Ishikawa (cell line): Measurements from ENCODE around the gene IGFL1.

Experiments used
- EP300 ChIP-seq: IDR thresholded peaks from 2 replicates; pipeline ENCODE4 v1.6.1; 2012; ENCODE audit warnings: borderline replicate concordance
- NFIC ChIP-seq: IDR thresholded peaks from 2 replicates; pipeline ENCODE4 v1.6.1; 2012
- RAD21 ChIP-seq: IDR thresholded peaks from 2 replicates; pipeline ENCODE4 v1.6.1; 2012; ENCODE audit warnings: low read depth
- TCF12 ChIP-seq: IDR thresholded peaks from 2 replicates; pipeline ENCODE4 v1.6.1; 2012; ENCODE audit warnings: low read depth
- USF1 ChIP-seq: IDR thresholded peaks from 2 replicates; pipeline ENCODE4 v1.6.1; 2012
- TF ChIP-seq, protein P1 (sequence below): IDR thresholded peaks from 2 replicates; pipeline ENCODE4 v1.6.1; 2012; ENCODE audit warnings: low read depth, mild to moderate bottlenecking
- TF ChIP-seq, protein P2 (sequence below): IDR thresholded peaks from 2 replicates; pipeline ENCODE4 v1.6.1; 2012

GRCh38 chr19:46254776-46255175 is 25.2 kb downstream of the IGFL1 start:
- TF ChIP-seq USF1, result no peak
- TF ChIP-seq, protein P1, sequence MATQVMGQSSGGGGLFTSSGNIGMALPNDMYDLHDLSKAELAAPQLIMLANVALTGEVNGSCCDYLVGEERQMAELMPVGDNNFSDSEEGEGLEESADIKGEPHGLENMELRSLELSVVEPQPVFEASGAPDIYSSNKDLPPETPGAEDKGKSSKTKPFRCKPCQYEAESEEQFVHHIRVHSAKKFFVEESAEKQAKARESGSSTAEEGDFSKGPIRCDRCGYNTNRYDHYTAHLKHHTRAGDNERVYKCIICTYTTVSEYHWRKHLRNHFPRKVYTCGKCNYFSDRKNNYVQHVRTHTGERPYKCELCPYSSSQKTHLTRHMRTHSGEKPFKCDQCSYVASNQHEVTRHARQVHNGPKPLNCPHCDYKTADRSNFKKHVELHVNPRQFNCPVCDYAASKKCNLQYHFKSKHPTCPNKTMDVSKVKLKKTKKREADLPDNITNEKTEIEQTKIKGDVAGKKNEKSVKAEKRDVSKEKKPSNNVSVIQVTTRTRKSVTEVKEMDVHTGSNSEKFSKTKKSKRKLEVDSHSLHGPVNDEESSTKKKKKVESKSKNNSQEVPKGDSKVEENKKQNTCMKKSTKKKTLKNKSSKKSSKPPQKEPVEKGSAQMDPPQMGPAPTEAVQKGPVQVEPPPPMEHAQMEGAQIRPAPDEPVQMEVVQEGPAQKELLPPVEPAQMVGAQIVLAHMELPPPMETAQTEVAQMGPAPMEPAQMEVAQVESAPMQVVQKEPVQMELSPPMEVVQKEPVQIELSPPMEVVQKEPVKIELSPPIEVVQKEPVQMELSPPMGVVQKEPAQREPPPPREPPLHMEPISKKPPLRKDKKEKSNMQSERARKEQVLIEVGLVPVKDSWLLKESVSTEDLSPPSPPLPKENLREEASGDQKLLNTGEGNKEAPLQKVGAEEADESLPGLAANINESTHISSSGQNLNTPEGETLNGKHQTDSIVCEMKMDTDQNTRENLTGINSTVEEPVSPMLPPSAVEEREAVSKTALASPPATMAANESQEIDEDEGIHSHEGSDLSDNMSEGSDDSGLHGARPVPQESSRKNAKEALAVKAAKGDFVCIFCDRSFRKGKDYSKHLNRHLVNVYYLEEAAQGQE, result no peak
- no peak for TF ChIP-seq EP300
- TF ChIP-seq, protein P2, sequence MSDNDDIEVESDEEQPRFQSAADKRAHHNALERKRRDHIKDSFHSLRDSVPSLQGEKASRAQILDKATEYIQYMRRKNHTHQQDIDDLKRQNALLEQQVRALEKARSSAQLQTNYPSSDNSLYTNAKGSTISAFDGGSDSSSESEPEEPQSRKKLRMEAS, result no peak
- TF ChIP-seq RAD21, result no peak
- TF ChIP-seq NFIC, result no peak
- TF ChIP-seq TCF12, result no peak
